HCT116 (cell line): ENCODE data around the gene CCDC120. TPM values are rescaled to one million over a fixed set of nuclear protein-coding genes. Genes with fewer than 3 reads are reported as not detected.

ENCODE experiments used
- ATAC-seq: fragments of 200-7000 bp; cut with Tn5 transposase; 2 replicates; pipeline ENCODE4 v1.9.1; 2020; ENCODE audit warnings: mild to moderate bottlenecking, moderate library complexity
- BruUV-seq: library from RNA; stranded (reverse); fragments of 400-500 nt; replicated peaks from 2 replicates; lab custom pipeline; 2021; lab: Mats Ljungman, UMichigan
- CTCF ChIA-PET: fragments of 300-600 bp; sonication (Branson Sonifier 250); formaldehyde crosslinking; loops from one replicate; lab custom pipeline; 2021; ENCODE audit warnings: antibody characterized with exemption; lab: Charles Lee
- POLR2A ChIA-PET: fragments of 300-600, 350-600 bp; sonication (Branson Sonifier 250); formaldehyde crosslinking; loops from one replicate; lab custom pipeline; 2021; ENCODE audit warnings: antibody characterized with exemption; lab: Charles Lee
- RAD21 ChIA-PET, 2 experiments: fragments of 300-600 bp; sonication (Branson Sonifier 250); formaldehyde crosslinking; loops; one replicate each; lab custom pipeline; 2023; ENCODE audit warnings: low total read pairs in 2 of 2; ENCODE audit not compliant: uncharacterized antibody in 2 of 2, unreplicated experiment in 2 of 2, low non-redundant PET in 1 of 2; lab: Charles Lee
- DNase-seq: peaks from one replicate; pipeline ENCODE4 v3.0.0-alpha.2; 2010; ENCODE audit warnings: low read depth, low spot score
- H2AFZ ChIP-seq: fragments of 200-600 bp; shearing (Covaris generic), sonication (generic); 2 replicates; pipeline ENCODE4 v1.6.1; 2017; ENCODE audit warnings: low read depth, mixed run types, mixed read lengths, antibody characterized with exemption, low read length; ENCODE audit not compliant: poor library complexity, severe bottlenecking
- H3K27ac ChIP-seq: 2 replicates; pipeline ENCODE4 v1.5.1; 2012; ENCODE audit warnings: low read depth, low read length
- H3K27me3 ChIP-seq: fragments of 200-600 bp; sonication (generic); 2 replicates; pipeline ENCODE4 v1.6.1; 2016; ENCODE audit warnings: mixed run types, low read length, mixed read lengths; ENCODE audit not compliant: insufficient read depth
- H3K36me3 ChIP-seq, 2 experiments: fragments of 200-500 bp in 1 of 2; fragments of 200-600 bp in 1 of 2; sonication (Bioruptor generic) in 1 of 2; sonication (generic) in 1 of 2; 2 replicates each; pipeline versions ENCODE4 v1.5.1 to v1.6.1; 2014 to 2016; ENCODE audit warnings: low read length in 2 of 2, inconsistent platforms in 1 of 2, mixed read lengths in 1 of 2, mixed run types in 1 of 2; ENCODE audit not compliant: insufficient read depth in 2 of 2, control insufficient read depth in 1 of 2
- H3K4me1 ChIP-seq, 2 experiments: fragments of 200-600 bp in 1 of 2; sonication (generic) in 1 of 2; 2 replicates each; pipeline versions ENCODE4 v1.5.1 to v1.6.1; 2012 to 2017; ENCODE audit warnings: low read length in 2 of 2, inconsistent platforms in 1 of 2, mild to moderate bottlenecking in 1 of 2, mixed read lengths in 1 of 2, mixed run types in 1 of 2, moderate library complexity in 1 of 2; ENCODE audit not compliant: insufficient read depth in 2 of 2, control insufficient read depth in 1 of 2
- H3K4me2 ChIP-seq: fragments of 200-600 bp; sonication (generic); 2 replicates; pipeline ENCODE4 v1.6.1; 2017; ENCODE audit warnings: mixed run types, low read length, mixed read lengths
- H3K4me3 ChIP-seq, 2 experiments: fragments of 200-600 bp in 1 of 2; sonication (generic) in 1 of 2; replicated peaks in 1 of 2; 2 replicates each; pipeline ENCODE4 v1.5.1; 2011 to 2016; ENCODE audit warnings: low read length in 2 of 2, control low read depth in 1 of 2, low read depth in 1 of 2, mild to moderate bottlenecking in 1 of 2, mixed read lengths in 1 of 2, mixed run types in 1 of 2
- H3K79me2 ChIP-seq: fragments of 200-600 bp; sonication (generic); 2 replicates; pipeline ENCODE4 v1.6.1; 2017; ENCODE audit warnings: mild to moderate bottlenecking, mixed run types, low read length, moderate library complexity, mixed read lengths; ENCODE audit not compliant: insufficient read depth
- H3K9ac ChIP-seq: fragments of 200-600 bp; sonication (generic); 2 replicates; pipeline ENCODE4 v1.6.1; 2016; ENCODE audit warnings: low read length, mixed read lengths
- H3K9me2 ChIP-seq: fragments of 200-600 bp; sonication (generic), shearing (Covaris generic); 2 replicates; pipeline ENCODE4 v1.6.1; 2017; ENCODE audit warnings: mixed run types, mild to moderate bottlenecking, moderate library complexity; ENCODE audit not compliant: insufficient read depth
- H3K9me3 ChIP-seq, 2 experiments: fragments of 200-500 bp in 1 of 2; fragments of 200-600 bp in 1 of 2; sonication (Bioruptor generic) in 1 of 2; sonication (generic) in 1 of 2; 2 replicates each; pipeline ENCODE4 v1.6.1; 2014 to 2017; ENCODE audit warnings: low read length in 2 of 2, mixed read lengths in 2 of 2, inconsistent platforms in 1 of 2, low read depth in 1 of 2, mild to moderate bottlenecking in 1 of 2, mixed run types in 1 of 2, moderate library complexity in 1 of 2; ENCODE audit not compliant: control insufficient read depth in 1 of 2, insufficient read depth in 1 of 2
- H4K20me1 ChIP-seq: fragments of 200-600 bp; sonication (generic), shearing (Covaris generic); 2 replicates; pipeline ENCODE4 v1.6.1; 2017; ENCODE audit warnings: mixed run types, mild to moderate bottlenecking, moderate library complexity; ENCODE audit not compliant: insufficient read depth
- CBX3 ChIP-seq: IDR thresholded peaks from 2 replicates; pipeline ENCODE4 v1.6.1; 2012; ENCODE audit warnings: low read depth
- CEBPB ChIP-seq: IDR thresholded peaks from 2 replicates; pipeline ENCODE4 v1.6.1; 2012; ENCODE audit warnings: low read depth
- EGR1 ChIP-seq: IDR thresholded peaks from 2 replicates; pipeline ENCODE4 v1.6.1; 2012; ENCODE audit warnings: low read depth
- ELF1 ChIP-seq: IDR thresholded peaks from 2 replicates; pipeline ENCODE4 v1.6.1; 2012; ENCODE audit warnings: low read depth, borderline replicate concordance
- EZH2 ChIP-seq: fragments of 200-600 bp; sonication (generic); IDR thresholded peaks from 2 replicates; pipeline ENCODE4 v1.6.1; 2017; ENCODE audit warnings: antibody characterized with exemption, mixed run types
- EZH2phosphoT487 ChIP-seq: fragments of 200-600 bp; IDR thresholded peaks from 2 replicates; pipeline ENCODE4 v1.6.1; 2018; ENCODE audit warnings: antibody characterized with exemption, borderline replicate concordance
- POLR2A ChIP-seq: IDR thresholded peaks from 2 replicates; pipeline ENCODE4 v1.7.0; 2011; ENCODE audit warnings: borderline replicate concordance; ENCODE audit not compliant: insufficient read depth, insufficient read length; ENCODE audit errors: extremely low read depth
- RAD21 ChIP-seq: IDR thresholded peaks from 2 replicates; pipeline ENCODE4 v1.6.1; 2012; ENCODE audit warnings: low read depth, mild to moderate bottlenecking
- SP1 ChIP-seq: IDR thresholded peaks from 2 replicates; pipeline ENCODE4 v1.6.1; 2012; ENCODE audit warnings: low read depth
- SRF ChIP-seq: IDR thresholded peaks from 2 replicates; pipeline ENCODE4 v1.6.1; 2012; ENCODE audit warnings: low read depth
- ZFX ChIP-seq: fragments of 450-650 bp; IDR thresholded peaks from 2 replicates; pipeline ENCODE4 v1.6.1; 2017
- intact Hi-C: fragments of 100-400 bp; cut with micrococcal nuclease; formaldehyde crosslinking; loops from 2 replicates; pipeline ENCODE4 v1.10.0; 2022
- total RNA-seq: library from RNA; stranded (reverse); gene quantifications from one replicate; pipeline ENCODE4 v1.2.1, GENCODE V29; 2021; ENCODE audit not compliant: unreplicated experiment
- TF ChIP-seq, protein P1 (sequence below): IDR thresholded peaks from 2 replicates; pipeline ENCODE4 v1.6.1; 2012
- TF ChIP-seq, protein P2 (sequence below): IDR thresholded peaks from 2 replicates; pipeline ENCODE4 v1.6.1; 2012; ENCODE audit warnings: low read depth
- TF ChIP-seq, protein P3 (sequence below), 3 experiments: fragments of 200-600 bp in 1 of 3; sonication (generic) in 1 of 3; IDR thresholded peaks in 2 of 3; conservative IDR thresholded peaks in 1 of 3; 2 replicates each; pipeline ENCODE4 v1.5.1; 2012 to 2017; ENCODE audit warnings: low read depth in 2 of 3, low read length in 2 of 3, antibody characterized with exemption in 1 of 3, borderline replicate concordance in 1 of 3, control low read depth in 1 of 3, mild to moderate bottlenecking in 1 of 3, mixed read lengths in 1 of 3, mixed run types in 1 of 3, moderate library complexity in 1 of 3; ENCODE audit not compliant: insufficient read depth in 1 of 3
- TF ChIP-seq, protein P4 (sequence below): IDR thresholded peaks from 2 replicates; pipeline ENCODE4 v1.6.1; 2011; ENCODE audit warnings: mild to moderate bottlenecking, low read length, moderate library complexity; ENCODE audit not compliant: insufficient replicate concordance; ENCODE audit errors: extremely low read depth

Gene CCDC120
- total RNA-seq, 1 experiment from 2014 or later: 13.5 TPM

DNA sequence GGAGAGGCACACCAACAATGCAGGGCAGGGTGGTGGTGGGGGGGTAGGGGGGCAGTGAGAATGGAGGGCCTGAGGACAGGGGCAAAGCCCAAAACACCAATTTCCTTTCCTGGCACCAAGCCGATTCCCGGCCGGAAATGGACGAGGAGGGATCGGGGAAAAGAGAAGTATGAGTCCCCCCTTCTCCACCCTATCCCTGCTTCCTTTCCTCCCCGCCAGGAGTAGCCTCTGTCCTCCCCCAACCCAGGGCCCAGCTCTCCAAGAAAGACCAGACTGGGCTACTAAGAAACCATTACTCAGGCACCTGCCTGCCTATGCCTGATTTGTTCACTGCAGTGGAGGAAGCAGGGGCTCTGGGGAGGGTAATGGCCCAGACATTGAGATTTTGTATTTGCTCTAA is 402 bp downstream of the CCDC120 start:
- ChIA-PET RAD21 (interaction anchor here in 1 of 2 experiments (0.6 kb wide), 1 partner anchor 18 kb away, joined by 3 read pairs; no protein-coding TSS in a partner anchor), CTCF (no interaction called here), POLR2A (no interaction called here)
- ATAC-seq (peak; percentile 67), DNase-seq (no peak)
- peak overlapping the region; percentile 76 for H3K27ac ChIP-seq
- intact Hi-C loops: no loop called here
- no peaks in the 10 kb centered on the region for H3K79me2 ChIP-seq
- peak overlapping the region; percentile 72 to 78 for H3K4me3 ChIP-seq
- BruUV-seq: TSS peak; percentile 79
- no peaks in the 10 kb centered on the region for H3K36me3 ChIP-seq
- no peaks in the 10 kb centered on the region for H3K9me3 ChIP-seq
- H3K4me2 ChIP-seq: peak overlapping the region; percentile 84
- H3K4me1 ChIP-seq: peaks cover 2 to 12% of the 10 kb centered on the region in 2 experiments; a peak in 3 of 4 replicates
- H4K20me1 ChIP-seq: no peaks in the 10 kb centered on the region
- H3K9ac ChIP-seq: peak overlapping the region; percentile 68
- H3K9me2 ChIP-seq: no peaks in the 10 kb centered on the region
- TF ChIP-seq SRF: no peak
- TF ChIP-seq CEBPB: no peak
- no peak for TF ChIP-seq EZH2phosphoT487
- TF ChIP-seq, protein P1, sequence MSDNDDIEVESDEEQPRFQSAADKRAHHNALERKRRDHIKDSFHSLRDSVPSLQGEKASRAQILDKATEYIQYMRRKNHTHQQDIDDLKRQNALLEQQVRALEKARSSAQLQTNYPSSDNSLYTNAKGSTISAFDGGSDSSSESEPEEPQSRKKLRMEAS: no peak
- TF ChIP-seq, protein P2, sequence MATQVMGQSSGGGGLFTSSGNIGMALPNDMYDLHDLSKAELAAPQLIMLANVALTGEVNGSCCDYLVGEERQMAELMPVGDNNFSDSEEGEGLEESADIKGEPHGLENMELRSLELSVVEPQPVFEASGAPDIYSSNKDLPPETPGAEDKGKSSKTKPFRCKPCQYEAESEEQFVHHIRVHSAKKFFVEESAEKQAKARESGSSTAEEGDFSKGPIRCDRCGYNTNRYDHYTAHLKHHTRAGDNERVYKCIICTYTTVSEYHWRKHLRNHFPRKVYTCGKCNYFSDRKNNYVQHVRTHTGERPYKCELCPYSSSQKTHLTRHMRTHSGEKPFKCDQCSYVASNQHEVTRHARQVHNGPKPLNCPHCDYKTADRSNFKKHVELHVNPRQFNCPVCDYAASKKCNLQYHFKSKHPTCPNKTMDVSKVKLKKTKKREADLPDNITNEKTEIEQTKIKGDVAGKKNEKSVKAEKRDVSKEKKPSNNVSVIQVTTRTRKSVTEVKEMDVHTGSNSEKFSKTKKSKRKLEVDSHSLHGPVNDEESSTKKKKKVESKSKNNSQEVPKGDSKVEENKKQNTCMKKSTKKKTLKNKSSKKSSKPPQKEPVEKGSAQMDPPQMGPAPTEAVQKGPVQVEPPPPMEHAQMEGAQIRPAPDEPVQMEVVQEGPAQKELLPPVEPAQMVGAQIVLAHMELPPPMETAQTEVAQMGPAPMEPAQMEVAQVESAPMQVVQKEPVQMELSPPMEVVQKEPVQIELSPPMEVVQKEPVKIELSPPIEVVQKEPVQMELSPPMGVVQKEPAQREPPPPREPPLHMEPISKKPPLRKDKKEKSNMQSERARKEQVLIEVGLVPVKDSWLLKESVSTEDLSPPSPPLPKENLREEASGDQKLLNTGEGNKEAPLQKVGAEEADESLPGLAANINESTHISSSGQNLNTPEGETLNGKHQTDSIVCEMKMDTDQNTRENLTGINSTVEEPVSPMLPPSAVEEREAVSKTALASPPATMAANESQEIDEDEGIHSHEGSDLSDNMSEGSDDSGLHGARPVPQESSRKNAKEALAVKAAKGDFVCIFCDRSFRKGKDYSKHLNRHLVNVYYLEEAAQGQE: no peak
- TF ChIP-seq, protein P3, sequence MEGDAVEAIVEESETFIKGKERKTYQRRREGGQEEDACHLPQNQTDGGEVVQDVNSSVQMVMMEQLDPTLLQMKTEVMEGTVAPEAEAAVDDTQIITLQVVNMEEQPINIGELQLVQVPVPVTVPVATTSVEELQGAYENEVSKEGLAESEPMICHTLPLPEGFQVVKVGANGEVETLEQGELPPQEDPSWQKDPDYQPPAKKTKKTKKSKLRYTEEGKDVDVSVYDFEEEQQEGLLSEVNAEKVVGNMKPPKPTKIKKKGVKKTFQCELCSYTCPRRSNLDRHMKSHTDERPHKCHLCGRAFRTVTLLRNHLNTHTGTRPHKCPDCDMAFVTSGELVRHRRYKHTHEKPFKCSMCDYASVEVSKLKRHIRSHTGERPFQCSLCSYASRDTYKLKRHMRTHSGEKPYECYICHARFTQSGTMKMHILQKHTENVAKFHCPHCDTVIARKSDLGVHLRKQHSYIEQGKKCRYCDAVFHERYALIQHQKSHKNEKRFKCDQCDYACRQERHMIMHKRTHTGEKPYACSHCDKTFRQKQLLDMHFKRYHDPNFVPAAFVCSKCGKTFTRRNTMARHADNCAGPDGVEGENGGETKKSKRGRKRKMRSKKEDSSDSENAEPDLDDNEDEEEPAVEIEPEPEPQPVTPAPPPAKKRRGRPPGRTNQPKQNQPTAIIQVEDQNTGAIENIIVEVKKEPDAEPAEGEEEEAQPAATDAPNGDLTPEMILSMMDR (IDR thresholded peaks at IDR 0.05 in 2 of 3, conservative IDR thresholded peaks at IDR 0.05 in 1 of 3; ENCODE audit: borderline replicate concordance in 1 of 3, insufficient read depth in 1 of 3, low read depth in 2 of 3, low read length in 2 of 3): no peak
- TF ChIP-seq SP1: no peak
- TF ChIP-seq POLR2A: no peak
- TF ChIP-seq, protein P4, sequence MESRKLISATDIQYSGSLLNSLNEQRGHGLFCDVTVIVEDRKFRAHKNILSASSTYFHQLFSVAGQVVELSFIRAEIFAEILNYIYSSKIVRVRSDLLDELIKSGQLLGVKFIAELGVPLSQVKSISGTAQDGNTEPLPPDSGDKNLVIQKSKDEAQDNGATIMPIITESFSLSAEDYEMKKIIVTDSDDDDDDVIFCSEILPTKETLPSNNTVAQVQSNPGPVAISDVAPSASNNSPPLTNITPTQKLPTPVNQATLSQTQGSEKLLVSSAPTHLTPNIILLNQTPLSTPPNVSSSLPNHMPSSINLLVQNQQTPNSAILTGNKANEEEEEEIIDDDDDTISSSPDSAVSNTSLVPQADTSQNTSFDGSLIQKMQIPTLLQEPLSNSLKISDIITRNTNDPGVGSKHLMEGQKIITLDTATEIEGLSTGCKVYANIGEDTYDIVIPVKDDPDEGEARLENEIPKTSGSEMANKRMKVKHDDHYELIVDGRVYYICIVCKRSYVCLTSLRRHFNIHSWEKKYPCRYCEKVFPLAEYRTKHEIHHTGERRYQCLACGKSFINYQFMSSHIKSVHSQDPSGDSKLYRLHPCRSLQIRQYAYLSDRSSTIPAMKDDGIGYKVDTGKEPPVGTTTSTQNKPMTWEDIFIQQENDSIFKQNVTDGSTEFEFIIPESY: no peak
- no peak for TF ChIP-seq EGR1
- TF ChIP-seq RAD21: no peak
- TF ChIP-seq EZH2: no peak
- TF ChIP-seq CBX3: no peak
- no peak for TF ChIP-seq ELF1
- TF ChIP-seq ZFX: no peak
- H3K27me3 ChIP-seq: no peaks in the 10 kb centered on the region
- no peak overlapping the region for H2AFZ ChIP-seq
